ENCODE measurements around the gene PPM1H.
"Not testable (repeated sequence)": the region's sequence is repeated elsewhere in the genome, so short reads cannot be mapped to it uniquely, and the experiment has no call there.

The PPM1H gene

GRCh38 chr12:62934799-62935674 is at the start of gene PPM1H:
PPM1H (minus strand) TSS chr12:62935150; CDS start chr12:62934736, 414 bp downstream.
- DNase-seq: no peak

GRCh38 chr12:62983594-62983993 is 48.6 kb upstream of the PPM1H start:
- DNase-seq: no peak

GRCh38 chr12:62978768-62979167 is 43.8 kb upstream of the PPM1H start:
- DNase-seq: no peak

GRCh38 chr12:62977883-62978282 is 42.9 kb upstream of the PPM1H start:
- DNase-seq: no peak

- DNase-seq: no peak
Observed at GRCh38 chr12:62977418-62977817, 42.5 kb upstream of the PPM1H start.

- DNase-seq: no peak
Observed at GRCh38 chr12:62976110-62976662, 41.2 kb upstream of the PPM1H start.

- no peak for DNase-seq
Observed at GRCh38 chr12:62971769-62972525, 37.0 kb upstream of the PPM1H start.

- no peak for DNase-seq
Observed at GRCh38 chr12:62969695-62970094, 34.7 kb upstream of the PPM1H start.

GRCh38 chr12:62967701-62968100 is 32.8 kb upstream of the PPM1H start:
- DNase-seq: no peak

- no peak for DNase-seq
Observed at GRCh38 chr12:62966990-62967506, 32.1 kb upstream of the PPM1H start.

- DNase-seq: not testable (repeated sequence)
Observed at GRCh38 chr12:62966446-62966989, 31.6 kb upstream of the PPM1H start.

GRCh38 chr12:62965700-62966099 is 30.8 kb upstream of the PPM1H start:
- not testable (repeated sequence) for DNase-seq

- DNase-seq: not testable (repeated sequence)
Observed at GRCh38 chr12:62965242-62965641, 30.3 kb upstream of the PPM1H start.

GRCh38 chr12:62963486-62964041 is 28.6 kb upstream of the PPM1H start:
- DNase-seq: no peak

- DNase-seq: no peak
Observed at GRCh38 chr12:62960324-62960723, 25.4 kb upstream of the PPM1H start.

- no peak for DNase-seq
Observed at GRCh38 chr12:62959745-62960144, 24.8 kb upstream of the PPM1H start.

GRCh38 chr12:62957233-62957953 is 22.4 kb upstream of the PPM1H start:
- no peak for DNase-seq

GRCh38 chr12:62955678-62956077 is 20.7 kb upstream of the PPM1H start:
- no peak for DNase-seq

- no peak for DNase-seq
Observed at GRCh38 chr12:62950317-62950716, 15.4 kb upstream of the PPM1H start.

GRCh38 chr12:62948123-62948522 is 13.2 kb upstream of the PPM1H start:
- no peak for DNase-seq

GRCh38 chr12:62947364-62947763 is 12.4 kb upstream of the PPM1H start:
- DNase-seq: no peak

GRCh38 chr12:62943779-62944395 is 8.9 kb upstream of the PPM1H start:
- DNase-seq: no peak

Measured in NCI-H1436 treated with DMSO at 0.1 percent for 48 hours (cell line).